Measurements from ENCODE around the gene AMER1. TPM values are rescaled to one million over a fixed set of nuclear protein-coding genes. Genes with fewer than 3 reads are reported as not detected.

AMER1 gene
- total RNA-seq = 1 to 10 TPM; 1.7 to 2.0 TPM

GRCh38 chrX:64205441-64205734 lies at the start of gene AMER1:
AMER1 (minus strand) TSS chrX:64205708; CDS start chrX:64193286, 12,422 bp downstream.

GRCh38 chrX:64230123-64230970 lies 24.8 kb upstream of the AMER1 start, which contains the start of gene ASB12:
ASB12 (minus strand) TSS chrX:64230607; CDS start chrX:64225650, 4,957 bp downstream.

Small RNA genes lying within 50 kb of the gene (small RNA-seq; reads per million reads assigned to genes)
- 0 reads per million in 2 donors for gene RN7SL799P

Other genes starting within 250 kb of the AMER1 start
- not detected for gene ASB12, start 24.9 kb upstream of the AMER1 start, total RNA-seq
- gene MTMR8, start 189.7 kb upstream of the AMER1 start, total RNA-seq = 1 to 10 TPM; 1.4 to 1.7 TPM